Smooth muscle cell of bladder (primary cell): ENCODE data around the gene PYROXD2. TPM values are rescaled to one million over a fixed set of nuclear protein-coding genes. Genes with fewer than 3 reads are reported as not detected.

Experiments
- total RNA-seq: library from RNA; depleted of rRNA; stranded (reverse); fragments of >200 nt; gene quantifications from 2 replicates; pipeline ENCODE4 v1.2.3, GENCODE V29; 2014

The PYROXD2 gene
- 14.5 and 29.5 TPM in 2 replicates for total RNA-seq

GRCh38 chr10:98414932-98415730, at the start of gene PYROXD2:
TSS of gene PYROXD2 (minus strand) at chr10:98415182. CDS start at chr10:98415135, 47 bp downstream.

GRCh38 chr10:98446661-98447221, 31.8 kb upstream of the PYROXD2 start, which contains the start of gene HPS1:
TSS of gene HPS1 (minus strand) at chr10:98446935. CDS start at chr10:98443240, 3,695 bp downstream.

Other genes with a start within 250 kb of the PYROXD2 start
- gene LOXL4, start 147.0 kb downstream of the PYROXD2 start, total RNA-seq: 25.7 and 32.9 TPM in 2 replicates
- gene HPS1, start 31.8 kb upstream of the PYROXD2 start, total RNA-seq: 24.7 and 32.4 TPM in 2 replicates